IPS-20b (cell line): ENCODE measurements around the gene LAIR2.

Source experiments
- H3K27ac ChIP-seq: one replicate; pipeline ENCODE4 v1.5.1; 2013; ENCODE audit warnings: low read length
- H3K27me3 ChIP-seq: 2 replicates; pipeline ENCODE4 v1.6.1; 2013; ENCODE audit warnings: mild to moderate bottlenecking, low read length, inconsistent platforms; ENCODE audit not compliant: insufficient read depth
- H3K36me3 ChIP-seq: 2 replicates; pipeline ENCODE4 v1.6.1; 2013; ENCODE audit warnings: low read depth, mild to moderate bottlenecking, inconsistent platforms, low read length, moderate library complexity; ENCODE audit not compliant: insufficient read depth
- H3K4me1 ChIP-seq: 2 replicates; pipeline ENCODE4 v1.6.1; 2013; ENCODE audit warnings: mild to moderate bottlenecking, control low read depth, inconsistent platforms, low read length, moderate library complexity; ENCODE audit not compliant: insufficient read depth
- H3K4me3 ChIP-seq: 2 replicates; pipeline ENCODE4 v1.5.1; 2013; ENCODE audit warnings: mild to moderate bottlenecking, low read length, inconsistent platforms
- H3K9ac ChIP-seq: 2 replicates; pipeline ENCODE4 v1.6.1; 2013; ENCODE audit warnings: low read depth, mild to moderate bottlenecking, inconsistent platforms, low read length, moderate library complexity
- H3K9me3 ChIP-seq: 2 replicates; pipeline ENCODE4 v1.6.1; 2013; ENCODE audit warnings: mild to moderate bottlenecking, low read depth, low read length, inconsistent platforms; ENCODE audit not compliant: insufficient read depth

The LAIR2 gene, protein sequence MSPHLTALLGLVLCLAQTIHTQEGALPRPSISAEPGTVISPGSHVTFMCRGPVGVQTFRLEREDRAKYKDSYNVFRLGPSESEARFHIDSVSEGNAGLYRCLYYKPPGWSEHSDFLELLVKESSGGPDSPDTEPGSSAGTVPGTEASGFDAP

DNA sequence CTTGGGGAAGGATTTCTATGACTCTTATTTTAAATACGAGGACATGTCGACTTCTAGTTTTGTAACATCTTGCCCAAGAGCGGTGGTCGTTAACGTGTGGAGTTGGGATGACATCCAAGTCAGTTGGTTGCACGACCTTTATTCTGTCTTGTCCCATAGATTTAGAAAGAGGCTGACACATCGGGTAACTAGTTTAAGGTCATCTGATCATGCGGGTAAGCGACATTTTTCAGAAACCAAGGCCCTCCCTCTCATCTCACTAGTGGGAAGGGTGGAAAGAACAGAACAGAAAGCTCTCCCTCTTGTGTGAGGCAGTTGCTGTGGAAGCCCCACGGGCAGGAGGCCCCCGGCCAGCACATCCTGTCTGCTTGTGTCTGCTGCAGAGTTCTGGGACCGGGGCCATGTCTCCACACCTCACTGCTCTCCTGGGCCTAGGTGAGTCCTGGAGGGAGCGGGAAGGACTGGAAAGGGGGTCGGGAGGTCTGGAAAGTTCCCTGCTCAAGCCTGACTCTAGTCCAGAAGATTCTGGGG is at the start of gene LAIR2:
TSS of gene LAIR2 (plus strand) at position 314 of the 531 bp plus-strand sequence. CDS start at position 402, 88 bp downstream.
- Histone ChIP-seq H3K36me3 (no peaks in the 10 kb centered on the region), H3K27me3 (no peaks in the 10 kb centered on the region), H3K9me3 (peaks cover 42% of the 10 kb centered on the region), H3K4me3 (no peak within 1 kb of the TSS), H3K27ac (no peak within 1 kb of the TSS), H3K4me1 (no peaks in the 10 kb centered on the region), H3K9ac (no peak within 1 kb of the TSS)

DNA sequence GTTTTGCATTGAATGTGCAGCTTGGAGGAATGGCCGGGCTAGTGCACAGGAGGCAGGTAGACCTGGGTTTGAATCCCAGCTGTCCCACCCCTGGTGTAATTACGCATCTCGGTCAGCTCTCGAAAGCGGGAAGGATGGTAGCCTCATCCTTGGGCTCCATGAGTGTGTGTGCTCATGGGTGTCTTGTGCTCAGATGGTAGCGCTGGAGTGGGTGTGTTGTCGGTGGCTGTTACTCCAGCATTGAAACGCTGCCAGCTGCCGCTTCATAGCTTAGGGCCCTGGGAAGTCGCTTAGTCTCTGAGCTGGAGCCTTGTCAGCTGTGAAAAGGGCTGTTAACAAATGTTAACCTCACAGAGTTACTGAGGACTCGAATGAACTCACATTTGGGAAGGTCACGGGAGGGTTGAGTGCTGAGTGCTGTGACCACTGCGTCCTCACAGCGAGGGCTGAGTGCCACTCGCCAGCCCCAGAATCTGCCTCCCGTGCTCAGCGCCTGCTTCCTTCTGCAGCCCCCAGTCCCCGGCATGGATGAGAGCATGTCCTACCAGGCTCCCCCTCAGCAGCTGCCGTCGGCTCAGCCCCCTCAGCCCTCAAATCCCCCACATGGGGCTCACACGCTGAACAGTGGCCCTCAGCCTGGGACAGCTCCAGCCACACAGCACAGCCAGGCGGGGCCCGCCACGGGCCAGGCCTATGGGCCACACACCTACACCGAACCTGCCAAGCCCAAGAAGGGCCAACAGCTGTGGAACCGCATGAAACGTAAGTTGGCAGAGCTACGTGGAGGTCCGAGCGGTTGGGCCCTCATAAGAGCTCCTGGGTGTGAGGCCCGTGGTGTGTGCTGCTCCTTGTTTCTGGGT is 48.5 kb upstream of the LAIR2 start:
- peaks cover 84% of the 10 kb centered on the region for H3K36me3 ChIP-seq
- H3K9me3 ChIP-seq, result no peaks in the 10 kb centered on the region
- H3K4me3 ChIP-seq, result no peak overlapping the region
- peaks cover 5% of the 10 kb centered on the region; the same call in 1 of the 2 replicates for H3K4me1 ChIP-seq
- no peaks in the 10 kb centered on the region for H3K27me3 ChIP-seq
- no peak overlapping the region for H3K9ac ChIP-seq
- no peak overlapping the region for H3K27ac ChIP-seq

DNA sequence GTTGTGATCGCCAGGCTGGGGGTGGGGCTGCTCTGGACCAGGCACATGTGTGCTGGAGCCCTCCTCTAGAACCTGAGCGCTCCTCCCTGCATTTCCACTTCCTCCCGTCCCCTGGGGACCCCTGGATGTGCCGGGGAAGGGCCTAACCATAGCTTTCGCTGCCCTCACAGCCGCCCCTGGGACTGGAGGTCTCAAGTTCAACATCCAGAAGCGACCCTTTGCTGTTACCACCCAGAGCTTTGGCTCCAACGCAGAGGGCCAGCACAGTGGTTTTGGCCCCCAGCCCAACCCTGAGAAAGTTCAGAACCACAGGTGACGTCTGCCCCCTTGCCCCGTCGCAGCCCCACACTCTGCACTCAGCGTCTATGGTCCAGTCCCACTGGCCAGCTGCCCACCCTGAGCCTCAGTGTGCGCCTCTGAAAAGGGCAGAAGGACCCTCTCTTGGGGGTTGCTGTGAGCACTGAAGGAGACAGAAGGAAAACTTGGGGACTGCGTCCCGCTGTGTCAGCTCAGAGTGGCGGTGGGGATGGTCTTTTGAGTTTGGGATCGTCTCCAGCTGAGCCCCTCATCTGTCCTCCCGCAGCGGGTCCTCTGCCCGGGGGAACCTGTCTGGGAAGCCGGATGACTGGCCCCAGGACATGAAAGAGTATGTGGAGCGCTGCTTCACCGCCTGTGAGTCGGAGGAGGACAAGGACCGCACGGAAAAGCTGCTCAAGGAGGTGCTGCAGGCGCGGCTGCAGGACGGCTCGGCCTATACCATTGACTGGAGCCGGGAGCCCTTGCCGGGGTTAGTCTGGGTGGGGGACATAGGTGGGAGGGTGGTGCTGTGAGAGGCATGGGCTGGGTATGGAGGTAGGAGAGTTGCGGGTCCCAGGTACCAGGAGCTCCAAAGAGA is 47.6 kb upstream of the LAIR2 start:
- Histone ChIP-seq H3K4me3 (no peak overlapping the region), H3K9me3 (no peaks in the 10 kb centered on the region), H3K9ac (no peak overlapping the region), H3K27ac (no peak overlapping the region), H3K27me3 (no peaks in the 10 kb centered on the region), H3K36me3 (peaks cover 92% of the 10 kb centered on the region), H3K4me1 (peaks cover 4% of the 10 kb centered on the region; the same call in 1 of the 2 replicates)

DNA sequence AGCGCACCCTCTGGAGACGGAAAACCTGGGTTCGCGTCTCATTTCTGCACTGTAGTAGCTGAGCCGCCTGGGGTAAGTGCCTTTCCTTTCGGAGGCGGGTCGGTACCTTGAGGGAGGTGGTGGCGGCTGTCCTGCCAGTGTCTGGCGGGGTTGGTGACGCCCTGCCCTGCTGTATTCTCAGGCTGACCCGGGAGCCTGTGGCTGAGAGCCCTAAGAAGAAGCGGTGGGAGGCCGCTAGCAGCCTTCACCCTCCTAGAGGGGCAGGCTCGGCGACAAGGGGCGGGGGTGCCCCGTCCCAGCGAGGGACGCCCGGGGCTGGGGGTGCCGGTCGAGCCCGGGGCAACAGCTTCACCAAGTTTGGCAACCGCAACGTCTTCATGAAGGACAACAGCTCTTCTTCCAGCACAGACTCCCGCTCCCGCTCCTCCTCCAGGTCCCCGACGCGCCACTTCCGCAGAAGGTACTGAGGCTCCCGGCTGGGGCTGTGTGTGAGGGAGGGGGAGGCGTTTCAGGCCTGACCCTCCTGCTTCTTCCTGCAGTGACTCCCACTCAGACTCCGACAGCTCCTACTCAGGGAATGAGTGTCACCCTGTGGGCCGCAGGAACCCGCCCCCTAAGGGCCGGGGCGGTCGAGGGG is 46.7 kb upstream of the LAIR2 start:
- Histone ChIP-seq H3K27me3 (no peaks in the 10 kb centered on the region), H3K27ac (no peak overlapping the region), H3K36me3 (peaks cover 97% of the 10 kb centered on the region), H3K9ac (no peak overlapping the region), H3K9me3 (no peaks in the 10 kb centered on the region), H3K4me1 (no peaks in the 10 kb centered on the region), H3K4me3 (no peak overlapping the region)

DNA sequence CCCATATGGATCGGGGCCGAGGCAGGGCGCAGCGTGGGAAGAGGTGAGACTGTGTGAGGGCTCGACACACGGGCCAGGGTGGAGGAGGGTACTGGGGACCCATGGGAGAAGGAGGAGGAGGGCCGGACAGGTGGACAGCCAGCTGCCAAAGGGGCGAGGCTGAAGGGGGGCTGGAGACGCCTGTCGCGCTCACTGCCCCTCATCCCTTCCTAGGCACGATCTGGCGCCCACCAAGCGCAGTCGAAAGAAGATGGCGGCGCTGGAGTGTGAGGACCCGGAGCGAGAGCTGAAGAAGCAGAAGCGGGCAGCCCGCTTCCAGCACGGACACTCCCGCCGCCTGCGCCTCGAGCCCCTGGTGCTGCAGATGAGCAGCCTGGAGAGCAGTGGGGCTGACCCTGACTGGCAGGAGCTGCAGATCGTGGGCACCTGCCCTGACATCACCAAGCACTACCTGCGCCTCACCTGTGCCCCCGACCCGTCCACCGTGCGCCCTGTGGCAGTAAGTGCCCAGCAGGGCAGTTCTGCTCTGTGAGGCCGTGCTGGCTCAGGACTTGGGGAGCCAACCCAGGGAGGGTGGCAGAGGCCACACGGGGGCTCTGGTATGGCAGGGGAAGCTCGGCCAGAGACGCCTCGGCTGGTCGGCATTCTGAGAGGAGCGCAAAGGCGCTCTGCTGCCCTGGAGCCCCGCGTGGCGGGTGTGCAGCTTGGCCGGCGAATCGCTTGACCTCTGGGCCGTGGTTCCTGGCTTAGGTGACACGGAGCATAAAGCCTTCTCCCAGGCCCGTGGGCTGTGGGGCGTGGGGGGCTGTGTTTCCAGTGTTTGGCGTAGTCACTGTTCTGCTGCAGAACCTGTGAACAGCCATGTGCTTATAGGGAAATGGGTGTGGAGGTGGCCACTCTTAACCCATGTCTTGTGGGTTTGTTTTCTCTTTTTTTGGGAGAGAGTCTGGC is 45.9 kb upstream of the LAIR2 start:
- no peak overlapping the region for H3K4me3 ChIP-seq
- no peaks in the 10 kb centered on the region for H3K9me3 ChIP-seq
- peaks cover 97% of the 10 kb centered on the region for H3K36me3 ChIP-seq
- H3K4me1 ChIP-seq, result no peaks in the 10 kb centered on the region
- no peak overlapping the region for H3K9ac ChIP-seq
- no peaks in the 10 kb centered on the region for H3K27me3 ChIP-seq
- H3K27ac ChIP-seq, result no peak overlapping the region

DNA sequence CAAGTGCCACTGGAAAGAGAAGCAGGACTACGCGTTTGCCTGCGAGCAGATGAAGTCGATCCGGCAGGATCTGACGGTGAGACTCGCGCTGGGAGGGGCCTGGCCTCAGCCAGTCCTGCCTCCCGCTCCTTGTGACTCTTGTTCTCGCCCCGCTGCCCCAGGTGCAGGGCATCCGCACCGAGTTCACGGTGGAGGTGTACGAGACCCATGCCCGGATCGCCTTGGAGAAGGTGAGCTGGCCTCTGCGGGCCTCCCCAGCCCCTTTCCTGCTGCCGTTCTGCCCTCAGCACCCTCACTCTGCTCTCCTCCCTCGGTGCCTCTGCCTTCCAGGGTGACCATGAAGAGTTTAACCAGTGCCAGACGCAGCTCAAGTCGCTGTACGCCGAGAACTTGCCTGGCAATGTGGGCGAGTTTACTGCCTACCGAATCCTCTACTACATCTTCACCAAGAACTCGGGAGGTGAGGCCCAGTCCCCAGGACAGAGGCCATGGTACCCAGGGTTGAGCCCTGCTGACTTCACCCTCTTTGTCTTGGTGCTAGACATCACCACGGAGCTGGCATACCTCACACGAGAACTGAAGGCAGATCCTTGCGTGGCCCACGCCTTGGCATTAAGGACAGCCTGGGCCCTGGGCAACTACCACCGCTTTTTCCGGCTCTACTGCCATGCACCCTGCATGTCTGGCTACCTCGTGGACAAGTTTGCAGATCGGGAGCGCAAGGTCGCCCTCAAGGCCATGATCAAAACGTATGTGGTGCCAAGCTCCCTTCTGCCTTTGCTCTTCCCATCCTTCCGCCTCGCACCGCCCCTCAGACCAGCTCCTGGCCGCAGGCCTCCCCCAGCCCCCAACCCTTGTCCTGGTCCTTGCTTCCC is 44.6 kb upstream of the LAIR2 start:
- Histone ChIP-seq H3K4me3 (no peak overlapping the region), H3K27me3 (no peaks in the 10 kb centered on the region), H3K9me3 (no peaks in the 10 kb centered on the region), H3K9ac (no peak overlapping the region), H3K4me1 (no peaks in the 10 kb centered on the region), H3K27ac (no peak overlapping the region), H3K36me3 (peaks cover 90% of the 10 kb centered on the region)

DNA sequence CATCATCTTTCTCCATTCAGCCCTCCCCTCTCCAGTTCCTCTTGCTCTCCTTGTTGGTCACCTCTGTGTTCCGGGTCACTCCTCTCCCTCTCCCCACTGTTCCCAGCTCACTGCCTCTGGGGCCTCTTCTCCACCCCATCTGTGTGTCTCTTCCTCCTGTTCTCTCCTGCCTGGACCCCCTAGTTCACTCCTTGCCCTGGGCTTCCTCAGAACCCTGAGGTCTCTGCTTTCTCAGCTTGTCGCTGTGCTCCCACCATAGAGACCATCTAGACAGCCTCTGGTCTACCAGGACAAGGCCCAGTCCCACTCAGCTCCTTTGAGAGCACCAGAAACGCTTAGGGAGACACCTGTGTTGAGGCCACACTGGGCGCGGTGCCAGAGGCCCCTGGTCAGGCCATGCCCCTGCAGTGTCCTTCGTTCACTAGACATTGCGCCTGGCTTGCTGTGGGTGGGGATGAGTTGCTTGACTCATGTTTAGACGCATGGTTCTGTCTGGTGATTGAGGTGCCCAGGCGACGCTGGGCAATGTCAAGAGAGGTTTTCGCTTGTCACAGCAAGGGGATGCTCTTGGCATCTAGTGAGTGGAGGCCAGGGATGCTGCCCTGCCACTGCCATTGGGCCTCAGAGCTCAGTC is 43.9 kb upstream of the LAIR2 start:
- peaks cover 83% of the 10 kb centered on the region for H3K36me3 ChIP-seq
- H3K9me3 ChIP-seq, result no peaks in the 10 kb centered on the region
- no peak overlapping the region for H3K27ac ChIP-seq
- H3K9ac ChIP-seq, result no peak overlapping the region
- H3K4me1 ChIP-seq, result no peaks in the 10 kb centered on the region
- no peak overlapping the region for H3K4me3 ChIP-seq
- H3K27me3 ChIP-seq, result no peaks in the 10 kb centered on the region

DNA sequence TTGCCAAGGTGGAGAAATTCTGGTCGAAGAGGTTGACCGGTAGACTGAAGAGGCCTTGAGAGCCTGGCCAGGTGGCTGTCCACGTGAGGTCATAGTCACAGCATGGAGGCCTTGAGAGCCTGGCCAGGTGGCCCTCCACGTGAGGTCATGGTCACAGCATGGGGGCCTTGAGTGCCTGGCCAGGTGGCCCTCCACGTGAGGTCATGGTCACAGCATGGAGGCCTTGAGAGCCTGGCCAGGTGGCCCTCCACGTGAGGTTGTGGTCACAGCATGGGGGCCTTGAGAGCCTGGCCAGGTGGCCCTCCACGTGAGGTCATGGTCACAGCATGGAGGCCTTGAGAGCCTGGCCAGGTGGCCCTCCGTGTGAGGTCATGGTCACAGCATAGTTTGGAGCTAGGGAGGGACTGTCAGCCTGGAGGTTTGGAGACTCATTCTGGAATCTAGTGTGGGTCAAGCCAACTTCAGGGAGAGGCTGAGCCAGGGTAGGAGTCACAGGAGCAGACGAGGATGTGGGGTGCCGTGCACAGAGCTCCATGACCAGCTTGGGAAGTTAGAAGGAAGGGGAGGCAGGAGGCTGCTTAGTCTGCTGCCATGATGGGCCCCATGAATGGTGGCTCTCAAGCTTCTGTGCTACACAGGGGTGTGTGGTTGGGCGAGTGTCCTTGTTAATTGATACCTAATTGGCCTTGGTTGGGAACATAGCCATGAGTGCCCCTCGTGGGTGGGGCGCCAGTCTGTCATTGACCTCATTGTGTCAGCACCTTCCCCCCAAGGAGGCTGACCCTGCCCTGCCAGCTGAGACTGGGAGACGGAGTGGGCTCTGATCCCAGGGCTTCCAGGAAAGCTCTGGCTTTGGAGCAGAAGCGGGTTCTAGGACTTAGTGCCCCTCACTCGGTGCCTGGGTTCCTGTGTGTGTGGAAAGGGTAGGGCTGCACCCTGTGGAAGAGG is 43.1 kb upstream of the LAIR2 start:
- Histone ChIP-seq H3K4me3 (no peak overlapping the region), H3K4me1 (no peaks in the 10 kb centered on the region), H3K9me3 (no peaks in the 10 kb centered on the region), H3K36me3 (peaks cover 75% of the 10 kb centered on the region), H3K9ac (no peak overlapping the region), H3K27ac (no peak overlapping the region), H3K27me3 (no peaks in the 10 kb centered on the region)
